ENCODE measurements around the gene PRM2.

Gene PRM2

DNA sequence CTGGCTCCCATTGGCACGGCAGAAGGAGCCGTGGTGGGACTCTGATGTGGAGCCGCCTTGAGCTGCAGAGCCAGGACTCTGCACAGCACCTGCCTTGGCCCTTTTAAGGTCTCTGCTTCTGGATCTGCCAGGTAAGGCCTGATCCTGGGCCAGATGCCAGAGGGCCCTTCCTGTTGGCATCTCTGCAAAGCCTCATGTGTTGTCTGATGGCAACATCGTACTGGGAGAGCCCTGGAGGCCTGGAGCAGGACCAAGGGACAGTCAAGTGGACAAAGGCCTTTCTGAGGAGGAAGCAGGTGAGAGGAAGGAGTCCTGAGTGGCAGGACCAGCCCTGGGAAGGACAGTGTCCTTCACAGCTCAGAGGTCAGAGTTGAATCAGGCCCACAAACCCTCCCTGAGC, 46.4 kb downstream of the PRM2 start:
- no peak for DNase-seq (ENCODE audit: low read depth, low spot score)

DNA sequence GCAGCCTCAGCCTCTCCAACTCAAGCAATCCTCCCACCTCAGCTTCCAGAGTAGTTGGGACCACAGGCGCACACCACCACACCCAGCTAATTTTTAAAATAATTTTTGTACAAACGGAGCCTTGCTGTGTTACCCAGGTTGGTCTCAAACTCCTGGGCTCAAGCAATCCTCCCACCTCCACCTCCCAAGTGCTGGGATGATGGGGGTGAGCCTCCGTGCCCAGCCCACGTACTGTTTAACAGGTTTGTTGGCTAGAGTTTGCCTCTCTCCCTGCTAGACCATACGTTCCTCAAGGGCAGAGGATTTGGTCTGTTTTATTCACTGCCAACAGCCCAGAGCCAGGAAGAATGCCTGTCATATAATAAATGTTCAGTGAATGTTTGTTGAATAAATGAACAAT, 46.8 kb downstream of the PRM2 start:
- no peak for DNase-seq (ENCODE audit: low read depth, low spot score)

DNA sequence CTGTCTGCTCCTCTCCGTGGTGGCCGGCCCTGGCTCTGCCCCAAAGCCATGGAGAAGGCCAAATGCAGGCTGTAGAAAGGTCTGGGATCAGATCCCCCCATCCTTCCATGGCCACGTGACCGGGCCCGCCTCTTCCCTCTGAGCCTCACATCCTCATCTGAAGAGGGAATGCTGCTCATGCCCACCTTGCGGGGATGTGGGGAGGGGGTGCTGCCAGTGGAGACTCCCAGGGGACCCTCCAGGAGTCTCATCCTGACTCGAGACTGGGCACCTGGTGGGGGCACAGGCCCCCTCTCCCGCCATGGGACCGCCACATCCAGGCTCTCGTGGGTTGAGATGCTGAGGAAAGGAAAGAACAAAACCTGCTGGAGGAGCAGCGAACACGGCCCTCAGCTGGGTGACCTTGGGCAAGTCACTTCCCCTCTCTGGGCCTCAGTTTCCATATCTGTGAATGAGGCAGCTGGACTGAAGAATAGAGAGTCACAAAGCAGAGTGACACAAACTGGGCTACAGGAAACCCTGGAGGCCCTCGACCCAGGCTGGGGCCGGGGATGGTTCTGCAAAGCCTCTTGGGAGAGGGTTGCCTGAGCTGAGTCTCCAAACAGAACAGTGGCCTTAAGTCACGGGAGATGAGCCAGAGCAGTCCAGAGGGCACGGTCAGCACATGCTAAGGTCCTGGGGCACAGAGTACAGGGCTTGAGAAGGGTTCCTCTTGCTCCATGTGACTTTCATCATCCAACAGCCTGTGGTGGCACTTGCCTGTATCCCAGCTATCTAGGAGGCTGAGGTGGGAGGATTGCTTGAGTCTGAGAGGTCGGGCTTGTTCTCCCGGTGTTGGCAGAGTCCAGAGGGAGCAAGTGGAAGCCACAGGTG, 50.4 kb downstream of the PRM2 start:
- DNase-seq (ENCODE audit: low read depth, low spot score): no peak
